Eye (tissue), 1 donor: ENCODE results near the gene STX11.
"Not testable (repeated sequence)": the region's sequence is repeated elsewhere in the genome, so short reads cannot be mapped to it uniquely, and the experiment has no call there.

ENCODE experiments used
- DNase-seq: peaks from one replicate; pipeline ENCODE4 v3.0.0-alpha.2; 2015

Gene STX11

GRCh38 chr6:144178323-144178722 lies 28.0 kb downstream of the STX11 start:
- DNase-seq, result no peak

DNA sequence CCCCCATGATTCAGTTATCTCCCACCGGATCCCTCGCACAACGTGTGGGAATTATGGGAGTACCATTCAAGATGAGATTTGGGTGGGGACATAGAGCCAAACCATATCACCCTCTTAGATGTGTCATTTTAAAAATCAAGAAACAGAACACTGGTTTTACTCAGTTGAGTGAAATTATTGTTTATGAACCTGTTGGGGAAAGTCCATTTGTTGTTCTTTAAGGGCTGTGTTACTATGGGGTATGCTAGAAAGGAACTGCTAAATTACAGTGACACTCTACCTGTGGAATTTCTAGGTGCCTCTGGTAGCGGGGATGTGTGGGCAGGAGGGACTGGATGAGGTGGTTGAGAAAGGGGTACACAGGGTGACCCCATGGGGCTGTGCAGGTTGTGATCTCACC lies 28.9 kb downstream of the STX11 start:
- DNase-seq, result no peak

DNA sequence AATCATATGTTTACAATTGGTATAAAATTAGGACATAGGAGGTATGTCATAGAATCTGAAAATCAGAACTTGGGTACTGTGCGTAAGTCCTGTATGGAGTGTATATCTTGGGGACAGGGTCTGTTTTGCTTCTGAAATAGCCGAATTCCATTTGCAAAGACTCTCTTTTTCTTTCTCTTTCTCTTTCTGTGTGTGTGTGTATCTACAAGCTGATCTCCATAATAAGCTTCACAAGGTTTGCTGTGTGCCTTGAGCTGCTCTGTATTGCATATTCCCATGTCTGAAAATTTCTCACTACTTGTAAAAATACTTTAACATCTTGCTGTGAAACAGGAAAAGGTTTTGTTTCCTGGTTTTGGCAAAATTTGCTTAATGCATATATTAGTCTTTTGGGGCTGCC lies 29.5 kb downstream of the STX11 start:
- no peak for DNase-seq

- not testable (repeated sequence) for DNase-seq
Observed at GRCh38 chr6:144180354-144180753, 30.0 kb downstream of the STX11 start.

GRCh38 chr6:144181639-144182038 lies 31.3 kb downstream of the STX11 start:
- no peak for DNase-seq

DNA sequence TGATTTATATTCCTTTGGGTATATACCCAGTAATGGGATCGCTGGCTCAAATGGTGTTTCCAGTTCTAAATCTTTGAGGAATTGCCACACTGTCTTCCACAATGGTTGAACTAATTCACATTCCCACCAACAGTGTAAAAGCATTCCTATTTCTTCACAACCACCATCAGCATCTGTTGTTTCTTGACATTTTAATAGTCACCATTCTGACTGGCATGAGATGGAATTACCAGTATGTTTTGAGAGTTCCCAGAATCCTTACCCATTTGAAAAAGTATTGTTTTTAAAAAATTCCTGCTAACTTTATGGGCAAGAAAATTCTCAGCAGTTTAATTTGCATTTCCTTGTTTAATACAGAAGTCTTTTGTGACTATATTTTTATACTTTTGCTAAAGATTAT lies 33.9 kb downstream of the STX11 start:
- DNase-seq, result not testable (repeated sequence)

- DNase-seq, result no peak
Observed at GRCh38 chr6:144185133-144185836, 35.0 kb downstream of the STX11 start.

DNA sequence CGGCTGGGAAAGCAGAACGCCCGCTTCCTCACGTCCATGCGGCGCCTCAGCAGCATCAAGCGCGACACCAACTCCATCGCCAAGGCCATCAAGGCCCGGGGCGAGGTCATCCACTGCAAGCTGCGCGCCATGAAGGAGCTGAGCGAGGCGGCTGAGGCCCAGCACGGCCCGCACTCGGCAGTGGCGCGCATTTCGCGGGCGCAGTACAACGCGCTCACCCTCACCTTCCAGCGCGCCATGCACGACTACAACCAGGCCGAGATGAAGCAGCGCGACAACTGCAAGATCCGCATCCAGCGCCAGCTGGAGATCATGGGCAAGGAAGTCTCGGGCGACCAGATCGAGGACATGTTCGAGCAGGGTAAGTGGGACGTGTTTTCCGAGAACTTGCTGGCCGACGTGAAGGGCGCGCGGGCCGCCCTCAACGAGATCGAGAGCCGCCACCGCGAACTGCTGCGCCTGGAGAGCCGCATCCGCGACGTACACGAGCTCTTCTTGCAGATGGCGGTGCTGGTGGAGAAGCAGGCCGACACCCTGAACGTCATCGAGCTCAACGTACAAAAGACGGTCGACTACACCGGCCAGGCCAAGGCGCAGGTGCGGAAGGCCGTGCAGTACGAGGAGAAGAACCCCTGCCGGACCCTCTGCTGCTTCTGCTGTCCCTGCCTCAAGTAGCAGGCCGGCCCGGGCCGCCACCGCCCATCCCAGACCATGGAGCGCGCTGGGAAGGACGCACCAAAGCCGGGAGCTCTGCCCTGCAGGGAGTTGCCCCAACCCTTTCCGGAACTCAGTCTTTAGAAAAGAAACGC lies 36.7 kb downstream of the STX11 start:
- DNase-seq, result no peak

- DNase-seq, result no peak
Observed at GRCh38 chr6:144189351-144189750, 39.0 kb downstream of the STX11 start.

- DNase-seq, result no peak
Observed at GRCh38 chr6:144190080-144190479, 39.8 kb downstream of the STX11 start.

- DNase-seq, result no peak
Observed at GRCh38 chr6:144190593-144190992, 40.3 kb downstream of the STX11 start.

DNA sequence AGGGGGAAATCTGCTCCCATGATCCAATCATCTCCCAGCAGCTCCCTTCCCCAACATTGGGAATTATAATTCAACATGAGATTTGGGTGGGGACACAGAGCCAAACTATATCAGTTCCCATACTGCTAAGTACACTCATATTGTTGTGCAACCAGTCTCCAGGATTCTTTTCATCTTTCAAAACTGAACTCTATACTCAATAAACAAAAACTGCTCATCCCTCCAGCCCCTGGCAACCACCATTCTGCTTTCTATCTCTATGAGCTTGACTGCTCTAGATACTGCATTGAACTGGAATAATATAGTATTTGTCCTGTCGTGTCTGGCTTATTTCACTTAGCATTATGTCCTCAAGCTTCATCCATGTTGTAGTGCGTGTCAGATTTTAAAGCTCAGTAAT lies 42.9 kb downstream of the STX11 start:
- no peak for DNase-seq

DNA sequence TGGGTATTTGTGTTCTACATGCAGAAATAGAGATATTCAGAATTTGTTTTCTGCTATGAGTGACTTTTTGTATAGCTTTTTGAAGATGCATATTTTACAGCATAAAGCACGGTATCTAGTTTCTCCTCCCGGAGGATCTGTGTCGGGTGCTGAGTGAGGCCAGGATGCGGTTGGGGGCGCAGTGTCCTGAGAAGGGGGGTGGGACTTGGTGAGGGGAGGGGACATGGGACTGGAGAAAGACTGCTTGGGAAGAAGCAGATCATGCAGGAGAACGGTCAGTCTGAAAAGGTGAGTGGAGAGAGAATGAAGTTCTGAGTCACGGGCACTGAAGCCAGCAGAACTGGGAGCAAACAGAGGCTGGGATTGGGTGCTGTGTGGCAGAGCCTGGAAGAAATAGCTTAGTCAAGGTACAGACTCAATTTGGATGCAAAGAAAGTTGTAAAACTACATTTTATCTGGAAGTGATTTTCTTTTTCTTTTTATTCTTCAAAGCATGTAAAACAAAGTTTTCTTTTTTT lies 44.0 kb downstream of the STX11 start:
- no peak for DNase-seq

DNA sequence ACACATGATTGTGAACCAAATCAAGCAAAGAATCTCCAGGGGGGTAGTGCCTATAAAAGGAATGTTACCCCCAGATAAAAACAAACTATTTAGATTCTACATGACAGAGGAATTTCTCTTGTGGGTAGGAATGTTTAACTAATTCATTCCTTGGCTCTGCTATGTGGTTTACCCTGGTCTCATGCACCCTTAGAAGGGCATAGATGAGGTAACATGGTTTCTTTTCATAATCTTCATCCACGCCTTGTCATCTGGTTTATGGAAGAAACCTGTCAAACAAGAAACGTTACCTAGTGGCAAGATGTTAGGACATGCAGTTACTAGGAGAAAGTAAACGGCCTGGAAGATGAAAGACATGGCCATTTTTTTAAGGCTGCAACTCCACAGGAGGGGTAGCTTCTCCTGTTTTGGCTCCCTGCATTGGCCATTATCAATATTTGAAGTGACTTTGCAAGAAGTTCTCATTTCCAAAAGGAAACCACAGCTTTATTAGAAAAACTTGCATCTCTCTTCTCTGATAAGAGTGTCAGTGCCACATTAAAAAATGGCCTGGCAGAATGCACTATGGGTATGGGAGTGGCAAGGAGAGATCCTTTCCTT lies 45.5 kb downstream of the STX11 start:
- DNase-seq, result no peak

DNA sequence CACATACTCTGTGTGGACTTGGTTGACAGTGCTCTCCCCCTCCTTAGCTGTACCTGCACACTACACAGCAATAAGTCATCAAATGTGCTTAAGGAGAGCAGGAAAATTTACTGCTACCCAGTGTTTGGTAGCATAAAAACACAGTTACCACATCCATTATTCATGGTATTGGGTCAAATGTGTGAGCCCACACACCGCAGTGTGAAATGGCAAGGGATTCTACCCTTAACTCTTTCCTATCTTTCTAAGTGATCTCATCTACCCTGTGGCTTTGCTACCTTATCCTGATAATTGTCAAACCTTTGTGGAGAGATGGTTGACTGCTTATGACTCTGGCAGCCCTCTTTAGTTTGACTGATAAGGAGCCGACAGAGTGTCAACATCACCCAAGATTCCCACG lies 47.6 kb downstream of the STX11 start:
- no peak for DNase-seq

DNA sequence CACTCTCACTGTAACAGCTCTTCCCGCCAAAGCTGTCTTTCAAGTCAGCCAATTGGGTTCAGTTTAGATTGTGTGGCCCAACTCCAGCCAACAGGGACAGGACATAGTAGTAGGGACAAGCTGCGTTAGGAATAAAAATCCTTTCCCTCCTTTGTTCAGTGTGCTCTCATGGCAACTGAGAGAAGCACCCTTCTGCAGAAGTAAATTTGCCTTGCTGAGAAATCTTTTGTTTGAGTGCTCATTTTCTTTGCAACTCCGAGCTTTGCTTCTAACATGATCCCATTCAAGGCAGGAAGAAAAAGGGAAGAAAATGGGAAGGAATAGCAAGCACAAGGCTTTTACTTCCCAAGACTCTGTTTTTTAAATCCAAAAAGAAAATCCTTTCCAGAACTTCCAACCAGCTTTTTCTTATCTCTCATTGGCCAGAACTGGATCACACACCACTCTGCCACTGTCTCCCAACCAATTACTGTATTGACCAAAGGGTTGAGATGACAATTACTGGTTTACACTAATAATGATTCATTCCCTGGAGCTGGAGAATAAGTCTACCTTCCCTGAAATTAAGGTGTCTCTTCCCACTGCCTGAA lies 52.7 kb downstream of the STX11 start:
- no peak for DNase-seq

DNA sequence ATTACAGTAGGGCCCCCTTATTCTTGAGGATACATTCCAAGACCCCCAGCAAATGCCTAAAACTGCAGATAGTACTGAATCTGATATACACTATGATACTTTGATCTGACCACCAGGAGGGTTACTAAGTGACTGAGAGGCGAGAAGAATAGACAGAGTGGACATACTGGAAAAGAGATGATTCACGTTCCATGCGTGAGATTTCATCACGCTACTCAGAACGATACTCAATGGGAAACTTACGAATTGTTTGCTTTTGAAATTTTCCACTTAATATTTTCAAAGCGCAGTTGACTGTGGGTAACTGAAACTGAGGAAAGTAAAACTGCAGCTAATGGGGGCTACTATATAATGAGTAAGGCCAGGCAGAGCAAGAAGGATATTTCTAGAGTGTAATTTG lies 60.8 kb downstream of the STX11 start:
- DNase-seq, result no peak

DNA sequence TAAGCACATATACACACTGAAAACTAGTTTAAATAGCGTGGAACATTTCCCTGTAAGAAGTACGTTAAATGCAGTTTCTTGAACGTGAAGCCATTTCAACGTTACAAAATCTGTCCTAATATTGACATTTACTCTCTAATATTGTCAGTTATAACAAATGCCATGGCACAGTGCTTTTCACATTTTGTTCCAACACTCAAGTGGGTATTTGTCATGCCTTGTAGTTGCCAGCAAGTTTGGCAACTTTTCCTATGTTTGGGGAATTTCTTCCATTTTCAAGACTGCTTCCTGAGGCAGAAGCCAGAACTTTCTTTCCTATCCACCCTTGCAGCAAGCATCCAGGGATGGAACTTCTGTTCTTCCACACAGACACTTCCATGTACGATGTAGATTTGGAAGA lies 63.0 kb downstream of the STX11 start:
- DNase-seq, result no peak

DNA sequence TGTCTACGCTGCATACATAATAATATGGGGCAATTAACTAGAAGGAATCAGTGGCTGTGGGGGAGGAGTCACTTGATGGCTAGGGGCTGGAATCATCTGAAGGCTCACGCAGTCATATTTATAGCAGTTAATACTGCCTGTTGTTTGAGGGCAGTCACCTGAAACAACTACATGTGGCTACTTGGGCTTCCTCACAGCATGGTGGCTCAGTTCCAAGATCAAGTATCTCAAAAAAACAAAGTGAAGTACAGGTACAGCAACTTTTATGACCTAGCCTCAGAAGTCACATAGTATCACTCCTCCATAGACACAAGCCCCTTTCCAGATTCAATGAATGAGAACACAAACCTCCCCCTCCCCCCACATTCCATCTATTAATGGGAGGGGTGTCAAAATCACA lies 63.7 kb downstream of the STX11 start:
- no peak for DNase-seq

DNA sequence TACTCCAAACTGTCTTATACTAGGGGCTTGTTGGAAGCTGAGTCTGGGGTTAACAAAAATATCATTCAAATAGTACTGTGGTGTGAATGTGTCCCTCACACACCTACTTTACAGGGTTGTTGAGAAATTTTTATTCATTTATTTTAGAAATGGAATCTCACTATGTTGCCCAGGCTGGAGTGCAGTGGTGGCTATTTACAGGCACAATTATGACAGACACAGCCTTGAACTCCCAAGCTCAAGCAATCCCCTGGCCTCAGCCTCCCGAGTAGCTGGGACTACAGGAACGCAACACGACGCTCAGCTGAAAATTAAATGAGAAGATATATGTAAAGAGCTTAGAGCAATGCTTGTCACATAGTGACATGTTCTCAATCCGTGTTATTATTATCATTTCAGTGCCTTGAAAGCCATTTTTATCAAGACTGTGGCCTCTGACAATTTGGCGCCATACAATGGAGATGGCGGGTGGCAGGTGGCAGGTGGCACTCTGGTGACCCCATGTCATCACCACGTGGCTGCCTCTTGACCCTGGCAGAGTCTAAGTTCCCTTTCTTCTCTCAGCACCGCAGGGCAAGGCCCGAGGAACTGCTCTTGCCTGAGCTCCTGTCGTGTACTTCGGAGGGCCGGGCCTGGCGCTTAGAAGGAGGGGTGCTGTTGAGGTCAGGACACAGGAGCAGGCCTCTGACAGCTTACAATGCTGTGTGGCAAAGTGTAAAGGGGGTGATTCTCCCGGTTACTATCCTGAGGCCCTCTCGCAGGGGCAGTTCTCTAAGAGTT lies 64.5 kb downstream of the STX11 start:
- no peak for DNase-seq

DNA sequence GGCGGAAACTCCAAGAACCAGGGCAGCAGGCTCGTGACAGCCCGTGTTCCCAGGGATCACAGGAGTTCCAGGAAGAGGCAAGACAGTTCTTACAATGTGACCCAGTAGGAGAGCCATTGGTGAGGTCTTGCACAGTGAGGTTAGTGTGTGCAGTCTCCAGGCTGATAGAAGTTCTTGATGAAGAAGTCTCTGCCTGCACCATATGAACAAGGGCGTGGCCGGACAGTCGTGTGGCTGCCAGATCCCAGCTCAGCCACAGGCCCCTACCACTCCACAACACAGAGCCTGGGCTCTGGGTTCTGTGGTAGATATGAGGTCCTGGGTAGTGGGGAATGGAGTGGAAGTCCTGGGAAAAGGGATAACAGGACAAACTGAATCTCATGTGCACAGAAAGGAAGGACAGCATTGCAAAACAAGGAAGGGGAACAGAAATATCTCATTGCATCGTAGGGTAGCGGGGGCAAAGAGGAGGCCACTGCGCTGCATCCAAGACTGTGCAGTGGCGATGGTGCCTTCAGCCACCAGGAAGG lies 65.2 kb downstream of the STX11 start:
- no peak for DNase-seq

DNA sequence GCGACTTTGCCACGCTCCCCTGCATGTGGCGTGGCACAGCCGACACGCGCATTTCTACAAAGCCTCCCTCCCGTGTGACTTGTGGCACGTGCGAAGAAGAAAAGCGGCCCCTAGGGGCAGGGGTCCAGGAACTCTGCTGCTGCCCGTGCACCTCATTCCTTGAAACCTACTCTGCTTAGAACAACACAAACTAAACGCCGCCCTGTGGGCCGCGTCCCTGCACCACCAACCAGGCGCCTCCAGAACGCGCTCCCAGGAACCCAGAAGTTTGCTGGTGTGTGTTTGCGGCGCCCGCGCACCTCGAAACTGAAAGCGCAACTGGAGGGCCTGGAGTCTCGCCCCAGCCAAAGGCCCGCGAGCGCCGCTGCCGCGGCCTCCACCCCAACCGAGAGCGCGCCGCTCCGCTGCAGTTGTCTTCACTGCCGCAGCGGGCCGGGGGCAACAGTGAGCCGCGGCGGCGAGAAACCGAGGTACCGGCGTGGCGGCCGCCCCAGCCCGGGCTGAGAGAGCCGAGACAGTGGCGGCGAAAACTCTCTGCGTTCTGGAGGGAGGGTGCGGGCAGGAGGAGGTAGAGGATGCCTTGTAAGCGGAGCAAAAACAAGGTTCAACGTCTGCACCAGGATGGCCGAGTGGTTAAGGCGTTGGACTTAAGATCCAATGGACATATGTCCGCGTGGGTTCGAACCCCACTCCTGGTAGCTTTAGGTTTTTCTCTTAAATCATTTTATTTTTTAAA lies 65.8 kb downstream of the STX11 start:
- DNase-seq, result peak; percentile 100
